Trophoblast cell (in vitro differentiated cells and primary cell): ENCODE measurements around the gene GPR149.

Source experiments
- DNase-seq, 2 donors: peaks; one replicate each; pipeline ENCODE4 v3.0.0-alpha.2; 2016
- H2AFZ ChIP-seq: 2 replicates; pipeline ENCODE4 v1.6.1; 2013; ENCODE audit warnings: low read length, moderate library complexity, mild to moderate bottlenecking; ENCODE audit not compliant: insufficient read depth, poor library complexity
- H2AK5ac ChIP-seq: 2 replicates; pipeline ENCODE4 v1.6.1; 2013; ENCODE audit warnings: mild to moderate bottlenecking, low read length
- H2BK120ac ChIP-seq: 2 replicates; pipeline ENCODE4 v1.6.1; 2013; ENCODE audit warnings: low read length, mild to moderate bottlenecking, moderate library complexity; ENCODE audit not compliant: insufficient read depth, poor library complexity
- H2BK12ac ChIP-seq: 2 replicates; pipeline ENCODE4 v1.6.1; 2013; ENCODE audit warnings: mild to moderate bottlenecking, low read length, moderate library complexity
- H2BK5ac ChIP-seq: 2 replicates; pipeline ENCODE4 v1.6.1; 2013; ENCODE audit warnings: low read length, low read depth, moderate library complexity, mild to moderate bottlenecking; ENCODE audit not compliant: poor library complexity
- H3K14ac ChIP-seq: 2 replicates; pipeline ENCODE4 v1.6.1; 2013; ENCODE audit warnings: mild to moderate bottlenecking, low read length
- H3K18ac ChIP-seq: 2 replicates; pipeline ENCODE4 v1.6.1; 2013; ENCODE audit warnings: mild to moderate bottlenecking, low read length
- H3K23ac ChIP-seq: 2 replicates; pipeline ENCODE4 v1.6.1; 2013; ENCODE audit warnings: low read length
- H3K27ac ChIP-seq: 2 replicates; pipeline ENCODE4 v1.5.1; 2013; ENCODE audit warnings: low read depth, mild to moderate bottlenecking, inconsistent platforms, low read length, moderate library complexity
- H3K27me3 ChIP-seq: 2 replicates; pipeline ENCODE4 v1.6.1; 2013; ENCODE audit warnings: inconsistent platforms, mild to moderate bottlenecking, low read length, moderate library complexity; ENCODE audit not compliant: insufficient read depth
- H3K36me3 ChIP-seq, 2 experiments: 1 replicate in 1 of 2; 2 replicates in 1 of 2; pipeline ENCODE4 v1.6.1; 2013; ENCODE audit warnings: low read length in 2 of 2, mild to moderate bottlenecking in 2 of 2, moderate library complexity in 1 of 2; ENCODE audit not compliant: insufficient read depth in 2 of 2, control insufficient read depth in 1 of 2
- H3K4ac ChIP-seq: 2 replicates; pipeline ENCODE4 v1.6.1; 2013; ENCODE audit warnings: low read depth, mild to moderate bottlenecking, low read length, moderate library complexity
- H3K4me1 ChIP-seq, 2 experiments: 1 replicate in 1 of 2; 2 replicates in 1 of 2; pipeline ENCODE4 v1.6.1; 2013; ENCODE audit warnings: low read length in 2 of 2, mild to moderate bottlenecking in 2 of 2, moderate library complexity in 1 of 2; ENCODE audit not compliant: insufficient read depth in 2 of 2, control insufficient read depth in 1 of 2
- H3K4me2 ChIP-seq: 2 replicates; pipeline ENCODE4 v1.6.1; 2013; ENCODE audit warnings: inconsistent platforms, mild to moderate bottlenecking, low read length, moderate library complexity
- H3K4me3 ChIP-seq: 2 replicates; pipeline ENCODE4 v1.5.1; 2013; ENCODE audit warnings: mild to moderate bottlenecking, low read depth, low read length, inconsistent platforms
- H3K79me1 ChIP-seq: one replicate; pipeline ENCODE4 v1.6.1; 2013; ENCODE audit warnings: low read length
- H3K79me2 ChIP-seq: 2 replicates; pipeline ENCODE4 v1.6.1; 2013; ENCODE audit warnings: low read length, mild to moderate bottlenecking; ENCODE audit not compliant: control insufficient read depth, insufficient read depth, poor library complexity
- H3K9ac ChIP-seq: 2 replicates; pipeline ENCODE4 v1.6.1; 2013; ENCODE audit warnings: mild to moderate bottlenecking, low read length
- H3K9me3 ChIP-seq: 2 replicates; pipeline ENCODE4 v1.6.1; 2013; ENCODE audit warnings: low read depth, mild to moderate bottlenecking, control low read depth, inconsistent platforms, low read length; ENCODE audit not compliant: insufficient read depth
- H4K12ac ChIP-seq: 2 replicates; pipeline ENCODE4 v1.6.1; 2013; ENCODE audit warnings: low read depth, mild to moderate bottlenecking, low read length, moderate library complexity
- H4K8ac ChIP-seq: 2 replicates; pipeline ENCODE4 v1.6.1; 2013; ENCODE audit warnings: low read depth, mild to moderate bottlenecking, low read length, moderate library complexity
- H4K91ac ChIP-seq: one replicate; pipeline ENCODE4 v1.6.1; 2013; ENCODE audit warnings: low read depth, mild to moderate bottlenecking, low read length, moderate library complexity
- whole genome bisulfite sequencing: extraction: QIAGEN DNeasy Blood & Tissue Kit; methylation state at CpG from one replicate; pipeline ENCODE4 v1.1.7; 2013; ENCODE audit warnings: missing lambda C conversion rate; ENCODE audit not compliant: insufficient read length, insufficient coverage; ENCODE audit errors: extremely low coverage; 5-methylcytosine and 5-hydroxymethylcytosine counted together

Gene GPR149

DNA sequence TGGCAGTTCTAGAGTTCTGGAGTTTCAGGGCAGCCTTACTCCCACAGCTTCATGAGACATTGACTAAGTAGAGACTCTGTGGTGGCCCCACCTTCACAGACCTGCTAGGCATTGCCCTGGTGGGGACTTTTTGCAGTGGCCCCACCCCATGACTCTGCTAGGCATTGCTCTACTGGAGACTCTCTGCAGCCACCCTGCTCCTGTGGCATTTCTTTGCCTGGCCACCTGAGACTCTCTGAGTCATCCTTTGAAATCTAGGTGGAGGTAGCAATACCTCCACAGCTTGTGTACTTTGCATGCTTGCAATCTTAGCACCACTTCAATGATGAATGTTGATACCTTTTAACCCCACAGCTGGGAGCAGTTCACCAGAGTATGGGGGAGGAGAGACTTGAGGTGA is 65.1 kb downstream of the GPR149 start:
- Histone ChIP-seq H3K14ac (no peak overlapping the region), H3K36me3 (no peaks in the 10 kb centered on the region), H2AFZ (no peak overlapping the region), H2BK120ac (no peak overlapping the region), H3K23ac (no peak overlapping the region), H2BK12ac (no peak overlapping the region), H4K8ac (no peak overlapping the region), H3K4me2 (no peak overlapping the region), H3K79me1 (peaks cover 11% of the 10 kb centered on the region), H3K27me3 (no peaks in the 10 kb centered on the region), H2BK5ac (no peak overlapping the region), H3K18ac (no peak overlapping the region), H3K4me1 (peaks cover 6% of the 10 kb centered on the region in 2 experiments), H4K12ac (no peak overlapping the region), H3K79me2 (no peaks in the 10 kb centered on the region), H3K9me3 (no peaks in the 10 kb centered on the region), H2AK5ac (no peak overlapping the region), H3K4me3 (no peak overlapping the region), H4K91ac (no peak overlapping the region), H3K9ac (no peak overlapping the region), H3K27ac (no peak overlapping the region), H3K4ac (no peak overlapping the region)
- peak in 1 of 2 donors; percentile 15 for DNase-seq

GRCh38 chr3:154361099-154361498 is 68.9 kb downstream of the GPR149 start:
- Histone ChIP-seq H3K79me2 (no peaks in the 10 kb centered on the region), H3K27me3 (no peaks in the 10 kb centered on the region), H3K27ac (no peak overlapping the region), H3K4me2 (no peak overlapping the region), H4K8ac (no peak overlapping the region), H3K23ac (no peak overlapping the region), H3K14ac (no peak overlapping the region), H3K4ac (no peak overlapping the region), H3K36me3 (no peaks in the 10 kb centered on the region), H4K91ac (no peak overlapping the region), H4K12ac (no peak overlapping the region), H3K4me3 (no peak overlapping the region), H3K9ac (no peak overlapping the region), H2AFZ (no peak overlapping the region), H2AK5ac (no peak overlapping the region), H2BK5ac (no peak overlapping the region), H3K18ac (no peak overlapping the region), H3K4me1 (peaks cover 0 to 2% of the 10 kb centered on the region in 2 experiments), H3K9me3 (no peaks in the 10 kb centered on the region), H2BK12ac (no peak overlapping the region), H2BK120ac (no peak overlapping the region), H3K79me1 (peaks cover 2% of the 10 kb centered on the region)
- no CpG with 5 or more reads among the region's 1 CpG for WGBS
- no peak for DNase-seq

- H3K14ac ChIP-seq, result no peak overlapping the region
- no peak overlapping the region for H2BK120ac ChIP-seq
- H3K79me2 ChIP-seq, result no peaks in the 10 kb centered on the region
- no peaks in the 10 kb centered on the region for H3K27me3 ChIP-seq
- H2BK12ac ChIP-seq, result no peak overlapping the region
- WGBS, result no CpG with 5 or more reads among the region's 1 CpG
- H3K79me1 ChIP-seq, result no peaks in the 10 kb centered on the region
- no peak overlapping the region for H3K4me3 ChIP-seq
- no peak overlapping the region for H3K9ac ChIP-seq
- no peak overlapping the region for H2BK5ac ChIP-seq
- H2AK5ac ChIP-seq, result no peak overlapping the region
- H3K27ac ChIP-seq, result no peak overlapping the region
- peak in 1 of 2 donors; percentile 56 for DNase-seq
- H2AFZ ChIP-seq, result no peak overlapping the region
- no peak overlapping the region for H3K4me2 ChIP-seq
- H3K4me1 ChIP-seq, result no peaks in the 10 kb centered on the region
- no peak overlapping the region for H4K91ac ChIP-seq
- H3K18ac ChIP-seq, result no peak overlapping the region
- H3K9me3 ChIP-seq, result no peaks in the 10 kb centered on the region
- no peak overlapping the region for H4K12ac ChIP-seq
- H4K8ac ChIP-seq, result no peak overlapping the region
- H3K23ac ChIP-seq, result no peak overlapping the region
- H3K36me3 ChIP-seq, result no peaks in the 10 kb centered on the region
- no peak overlapping the region for H3K4ac ChIP-seq
These were observed 74.0 kb downstream of the GPR149 start for GRCh38 chr3:154356009-154356408.

DNA sequence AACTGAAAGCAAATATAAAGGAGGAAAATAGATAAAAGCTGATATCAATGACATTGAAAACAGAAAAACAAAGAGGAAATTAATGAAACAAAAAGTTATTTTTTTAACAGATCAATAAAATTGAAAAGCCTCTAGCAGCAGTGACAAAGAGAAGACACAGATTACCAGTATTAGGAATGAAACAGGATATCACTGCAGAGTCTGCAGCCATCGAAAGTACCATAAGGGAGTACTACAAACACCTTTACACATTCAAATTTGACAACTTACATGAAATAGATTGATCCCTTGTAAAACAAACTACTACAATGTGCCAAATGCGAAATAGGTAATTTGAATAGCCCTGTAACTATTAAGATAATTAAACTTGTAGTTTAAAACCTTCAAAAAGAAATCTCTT is 80.8 kb downstream of the GPR149 start:
- Histone ChIP-seq H4K12ac (no peak overlapping the region), H3K79me1 (peaks cover 2% of the 10 kb centered on the region), H2BK120ac (no peak overlapping the region), H3K18ac (no peak overlapping the region), H3K9me3 (no peaks in the 10 kb centered on the region), H2BK5ac (no peak overlapping the region), H3K4me2 (no peak overlapping the region), H3K14ac (no peak overlapping the region), H2BK12ac (no peak overlapping the region), H4K8ac (no peak overlapping the region), H3K4ac (no peak overlapping the region), H3K4me1 (no peaks in the 10 kb centered on the region), H2AFZ (no peak overlapping the region), H3K79me2 (no peaks in the 10 kb centered on the region), H2AK5ac (no peak overlapping the region), H3K9ac (no peak overlapping the region), H3K36me3 (no peaks in the 10 kb centered on the region), H3K27ac (no peak overlapping the region), H3K27me3 (no peaks in the 10 kb centered on the region), H3K4me3 (no peak overlapping the region), H4K91ac (no peak overlapping the region), H3K23ac (no peak overlapping the region)
- no CpG with 5 or more reads among the region's 2 CpGs for WGBS
- no peak for DNase-seq
